ENCODE data around the gene USP24. TPM values are rescaled to one million over a fixed set of nuclear protein-coding genes. Genes with fewer than 3 reads are reported as not detected.
A peak's percentile ranks its signal among the peaks of the same experiment; 100 is the strongest.

The USP24 gene
- total and polyA plus RNA-seq, 2 donors (not counting 1 experiment from before 2014, with no cell fraction given): 18.9 to 152 TPM

GRCh38 chr1:55213151-55213884 lies 1.8 kb downstream of the USP24 start:
- peak overlapping the region; percentile 79 for H2AFZ ChIP-seq (ENCODE audit: insufficient read depth, low read depth, low read length, poor library complexity, severe bottlenecking)
- H3K9me3 Mint-ChIP-seq (ENCODE audit: insufficient read depth): no peaks in the 10 kb centered on the region

More at GRCh38 chr1:55213151-55213884, 1.8 kb downstream of the USP24 start:
- H3K79me2 ChIP-seq (ENCODE audit: control insufficient read depth, insufficient read depth, low read length): peaks cover 81% of the 10 kb centered on the region
- no peaks in the 10 kb centered on the region for H3K36me3 ChIP-seq (replicated peaks in 1 of 2; ENCODE audit: control extremely low read depth in 1 of 2, control insufficient read depth in 1 of 2, extremely low read depth in 1 of 2, insufficient read depth in 2 of 2, low read length in 1 of 2)
- DNase-seq (peak; percentile 42), ATAC-seq (ENCODE audit: low read depth) (no peak)
- H3K9me3 ChIP-seq (ENCODE audit: control extremely low read depth in 1 of 3, control insufficient read depth in 2 of 3, insufficient read depth in 1 of 3, low read length in 2 of 3): no peaks in the 10 kb centered on the region
- peak overlapping the region; percentile 95 to 97 for H3K27ac ChIP-seq (ENCODE audit: low read length in 2 of 2)
- H3K27me3 ChIP-seq (replicated peaks in 1 of 4; ENCODE audit: control extremely low read depth in 1 of 4, control insufficient read depth in 3 of 4, insufficient read depth in 4 of 4, low read length in 3 of 4): no peaks in the 10 kb centered on the region
- H3K4me3 ChIP-seq (ENCODE audit: control extremely low read depth in 1 of 5, extremely low read depth in 1 of 5, insufficient read depth in 1 of 5, low read depth in 2 of 5, low read length in 4 of 5): peak overlapping the region; percentile 43 to 83 (median 79)
- peak overlapping the region; percentile 89 for H3K4me3 Mint-ChIP-seq
- peak overlapping the region; percentile 96 for H3K27ac Mint-ChIP-seq
- CTCF ChIA-PET: interaction anchor here (0.5 to 7.7 kb wide), 11 partner anchors 8 to 1211 kb away, joined by 3 to 111 read pairs (median 3); no protein-coding TSS in a partner anchor
- peak overlapping the region; percentile 83 for H3K4me2 ChIP-seq (replicated peaks; ENCODE audit: low read depth, low read length, poor library complexity, severe bottlenecking)
- peaks cover 76% of the 10 kb centered on the region for H3K4me1 Mint-ChIP-seq
- TF ChIP-seq CTCF (IDR thresholded peaks at IDR 0.05): no peak
- no peak for TF ChIP-seq EZH2 (IDR thresholded peaks at IDR 0.05; ENCODE audit: borderline replicate concordance, insufficient read depth, low read depth, low read length, poor library complexity, severe bottlenecking)
- H4K20me1 ChIP-seq (ENCODE audit: control insufficient read depth, insufficient read depth, low read length, poor library complexity, severe bottlenecking): peaks cover 10% of the 10 kb centered on the region
- peaks cover 63 to 69% of the 10 kb centered on the region in 2 donors for H3K4me1 ChIP-seq (ENCODE audit: control insufficient read depth in 2 of 2, insufficient read depth in 2 of 2, low read length in 2 of 2)
- POLR2A ChIA-PET: interaction anchor here (0.6 to 1.9 kb wide), 4 partner anchors 20 to 64 kb away, joined by 3 to 10 read pairs (median 4); no protein-coding TSS in a partner anchor
- 3% methylated on average over 8 of the region's 10 CpGs for WGBS (ENCODE audit: insufficient coverage)
- peak overlapping the region; percentile 81 for H3K9ac ChIP-seq (ENCODE audit: low read length)
- intact Hi-C loops (cut with micrococcal nuclease): loop anchor here (2.0 to 10.0 kb wide), 4 partner anchors 36 to 1371 kb away; partner anchors contain the start of gene SSBP3
- H3K27me3 Mint-ChIP-seq: no peaks in the 10 kb centered on the region

All from B cell (primary cell).